Measurements from ENCODE around the gene FUT6. TPM values are rescaled to one million over a fixed set of nuclear protein-coding genes. Genes with fewer than 3 reads are reported as not detected.

FUT6 gene
- total RNA-seq, 1 donor from 2014 or later: not detected

- no peak for DNase-seq (ENCODE audit: low spot score)
These were observed 10.6 kb downstream of the FUT6 start for GRCh38 chr19:5828661-5829566.

- peak; percentile 95 for DNase-seq (ENCODE audit: low spot score)
These were observed 11.4 kb downstream of the FUT6 start for GRCh38 chr19:5827891-5828660.

- no peak for DNase-seq (ENCODE audit: low spot score)
These were observed 12.1 kb downstream of the FUT6 start for GRCh38 chr19:5827342-5827890.

- no peak for DNase-seq (ENCODE audit: low spot score)
These were observed 12.8 kb downstream of the FUT6 start for GRCh38 chr19:5826531-5827341.

- DNase-seq (ENCODE audit: low spot score): no peak
These were observed 14.3 kb downstream of the FUT6 start for GRCh38 chr19:5825178-5825577.

GRCh38 chr19:5824751-5825150, 14.8 kb downstream of the FUT6 start:
- no peak for DNase-seq (ENCODE audit: low spot score)

- no peak for DNase-seq (ENCODE audit: low spot score)
These were observed 15.8 kb downstream of the FUT6 start for GRCh38 chr19:5823579-5824281.

- no peak for DNase-seq (ENCODE audit: low spot score)
These were observed 17.2 kb downstream of the FUT6 start for GRCh38 chr19:5822181-5822844.

- no peak for DNase-seq (ENCODE audit: low spot score)
These were observed 17.9 kb downstream of the FUT6 start for GRCh38 chr19:5821521-5822180.

GRCh38 chr19:5820785-5821184, 18.7 kb downstream of the FUT6 start:
- DNase-seq (ENCODE audit: low spot score): no peak

- DNase-seq (ENCODE audit: low spot score): no peak
These were observed 20.9 kb downstream of the FUT6 start for GRCh38 chr19:5818594-5818993.

- no peak for DNase-seq (ENCODE audit: low spot score)
These were observed 22.3 kb downstream of the FUT6 start for GRCh38 chr19:5817218-5817617.

GRCh38 chr19:5814852-5815246, 24.7 kb downstream of the FUT6 start:
- no peak for DNase-seq (ENCODE audit: low spot score)

- no peak for DNase-seq (ENCODE audit: low spot score)
These were observed 25.2 kb downstream of the FUT6 start for GRCh38 chr19:5814123-5814851.

GRCh38 chr19:5811117-5811516, 28.4 kb downstream of the FUT6 start:
- no peak for DNase-seq (ENCODE audit: low spot score)

GRCh38 chr19:5809469-5809868, 30.0 kb downstream of the FUT6 start:
- no peak for DNase-seq (ENCODE audit: low spot score)

- DNase-seq (ENCODE audit: low spot score): no peak
These were observed 30.4 kb downstream of the FUT6 start for GRCh38 chr19:5809053-5809452.

GRCh38 chr19:5808120-5808816, 31.2 kb downstream of the FUT6 start:
- DNase-seq (ENCODE audit: low spot score): no peak
